GM12878 (cell line): ENCODE measurements around the gene LGALS3. TPM values are rescaled to one million over a fixed set of nuclear protein-coding genes. Genes with fewer than 3 reads are reported as not detected.

Experiments
- ATAC-seq: fragments of 200-7000 bp; cut with Tn5 transposase; 3 replicates; pipeline ENCODE4 v1.9.1; 2020; ENCODE audit warnings: mild to moderate bottlenecking, moderate library complexity
- BruUV-seq: library from RNA; stranded (reverse); fragments of 400-500 nt; replicated peaks from 2 replicates; lab custom pipeline; 2021; lab: Mats Ljungman, UMichigan
- CTCF ChIA-PET: fragments of 300-600 bp; sonication (Branson Sonifier 250); formaldehyde crosslinking; extraction: SDS; loops from one replicate; lab custom pipeline; 2021; ENCODE audit warnings: inconsistent platforms; lab: Yijun Ruan, JAX
- POLR2A ChIA-PET: fragments of 350-600 bp; formaldehyde crosslinking; extraction: SDS; loops from one replicate; lab custom pipeline; 2021; ENCODE audit warnings: inconsistent platforms; lab: Charles Lee
- RAD21 ChIA-PET: fragments of 300-600 bp; sonication (Branson Sonifier 250); formaldehyde crosslinking; loops from one replicate; lab custom pipeline; 2023; ENCODE audit warnings: antibody characterized with exemption; ENCODE audit not compliant: unreplicated experiment; lab: Charles Lee
- SMC1A ChIA-PET: fragments of 300-600 bp; sonication (Branson Sonifier 250); formaldehyde crosslinking; loops from one replicate; lab custom pipeline; 2023; ENCODE audit not compliant: unreplicated experiment, uncharacterized antibody; lab: Charles Lee
- DNase-seq: peaks from one replicate; pipeline ENCODE4 v3.0.0-alpha.2; 2011; ENCODE audit warnings: low read depth, low spot score
- FAIRE-seq: peaks from 3 replicates; lab custom pipeline; 2011; peaks lifted over from hg19 to GRCh38; lab: Jason Lieb, UNC
- H2AFZ ChIP-seq: 2 replicates; pipeline ENCODE4 v1.6.0; 2011; ENCODE audit warnings: low read depth, low read length, control low read depth; ENCODE audit not compliant: control insufficient read depth
- H3K27ac ChIP-seq: 2 replicates; pipeline ENCODE4 v1.5.1; 2011; ENCODE audit warnings: control low read depth; ENCODE audit not compliant: control insufficient read depth, insufficient read depth
- H3K27me3 ChIP-seq, 2 experiments: replicated peaks in 1 of 2; 2 replicates each; pipeline versions ENCODE4 v1.6.0 to v1.6.1; 2011; ENCODE audit warnings: low read length in 1 of 2; ENCODE audit not compliant: control insufficient read depth in 2 of 2, insufficient read depth in 2 of 2
- H3K36me3 ChIP-seq, 2 experiments: 2 replicates each; pipeline ENCODE4 v1.5.1; 2011; ENCODE audit warnings: low read length in 1 of 2; ENCODE audit not compliant: control insufficient read depth in 2 of 2, insufficient read depth in 2 of 2
- H3K4me1 ChIP-seq: 2 replicates; pipeline ENCODE4 v1.6.1; 2011; ENCODE audit warnings: mild to moderate bottlenecking, low read length, moderate library complexity, mixed read lengths; ENCODE audit not compliant: control insufficient read depth, insufficient read depth
- H3K4me2 ChIP-seq: 2 replicates; pipeline ENCODE4 v1.6.0; 2011; ENCODE audit warnings: control low read depth; ENCODE audit not compliant: control insufficient read depth, insufficient read depth
- H3K4me3 ChIP-seq: fragments of 200-600 bp; sonication (generic); 2 replicates; pipeline ENCODE4 v1.5.1; 2016
- H3K79me2 ChIP-seq: 2 replicates; pipeline ENCODE4 v1.6.0; 2011; ENCODE audit warnings: low read length; ENCODE audit not compliant: control insufficient read depth, insufficient read depth
- H3K9ac ChIP-seq: 2 replicates; pipeline ENCODE4 v1.8.0; 2011; ENCODE audit warnings: low read length, control low read depth, mixed read lengths; ENCODE audit not compliant: control insufficient read depth, insufficient read depth
- H3K9me3 ChIP-seq: replicated peaks from 3 replicates; pipeline ENCODE4 v1.5.1; 2011; ENCODE audit warnings: mild to moderate bottlenecking, low read length; ENCODE audit not compliant: control insufficient read depth, insufficient read depth
- H4K20me1 ChIP-seq: 2 replicates; pipeline ENCODE4 v1.6.0; 2011; ENCODE audit not compliant: control insufficient read depth, insufficient read depth
- MTA2 ChIP-seq: fragments of 450-650 bp; IDR thresholded peaks from 2 replicates; pipeline ENCODE4 v1.6.1; 2016; ENCODE audit warnings: low read depth, mild to moderate bottlenecking, moderate library complexity
- NFIC ChIP-seq: IDR thresholded peaks from 2 replicates; pipeline ENCODE4 v1.6.1; 2012; ENCODE audit warnings: low read depth, mild to moderate bottlenecking, inconsistent platforms, low read length, moderate library complexity
- NRF1 ChIP-seq: conservative IDR thresholded peaks from 2 replicates; pipeline ENCODE4 v1.6.1; 2011; ENCODE audit warnings: mild to moderate bottlenecking, low read depth, low read length, improper control_type of control experiment
- RCOR1 ChIP-seq: conservative IDR thresholded peaks from 2 replicates; pipeline ENCODE4 v1.6.1; 2012; ENCODE audit warnings: low read depth, low read length, improper control_type of control experiment
- TCF7 ChIP-seq: IDR thresholded peaks from 2 replicates; pipeline ENCODE4 v1.6.1; 2014; ENCODE audit warnings: antibody characterized with exemption, borderline replicate concordance
- ZBED1 ChIP-seq: IDR thresholded peaks from 2 replicates; pipeline ENCODE4 v1.6.1; 2016; ENCODE audit warnings: borderline replicate concordance
- ZNF274 ChIP-seq: IDR thresholded peaks from one replicate; pipeline ENCODE4 v1.8.0; 2011; ENCODE audit not compliant: insufficient read length, insufficient read depth
- WGBS: methylation state at CpG from one replicate; pipeline ENCODE4 v1.1.6; 2016; ENCODE audit warnings: low lambda C conversion rate; ENCODE audit not compliant: insufficient replicate concordance, insufficient coverage; ENCODE audit errors: missing lambda C conversion rate; 5-methylcytosine and 5-hydroxymethylcytosine counted together
- in situ Hi-C: fragments of 300-500 bp; cut with MboI; formaldehyde crosslinking; loops from 9 replicates; pipeline ENCODE4 v1.14.3; 2018; ENCODE audit warnings: mixed read lengths
- intact Hi-C: fragments of 100-400 bp; cut with micrococcal nuclease; formaldehyde crosslinking; loops from one replicate; pipeline ENCODE4 v1.14.2; 2022; ENCODE audit not compliant: unreplicated experiment
- polyA plus RNA-seq, 11 experiments: library from polyadenylated mRNA; depleted of rRNA in 4 of 11; unstranded in 6 of 11; stranded (reverse) in 5 of 11; fragments of >200 nt; fragmentation: Nextera tagmentation in 4 of 11; fragmentation: Illumina TruSeq in 1 of 11; extraction: Ambion mirVana in 4 of 11; extraction: Trizol in 1 of 11; gene quantifications; 1 replicate in 1 of 11; 2 replicates in 10 of 11; pipeline versions ENCODE4 v1.2.1 to v1.2.3, GENCODE V29; 2011 to 2016; ENCODE audit warnings: inconsistent platforms in 2 of 11, missing spikeins in 2 of 11, low read depth in 1 of 11
- total RNA-seq, 4 experiments: library from RNA; depleted of rRNA in 3 of 4; stranded (reverse); fragments of >200 nt in 3 of 4; fragmentation: Illumina TruSeq in 1 of 4; extraction: Trizol in 1 of 4; gene quantifications; 2 replicates each; pipeline versions ENCODE4 v1.2.1 to v1.2.3, GENCODE V29; 2013 to 2021
- TF ChIP-seq, protein P1 (sequence below): fragments of 450-650 bp; IDR thresholded peaks from 2 replicates; pipeline ENCODE4 v1.6.1; 2017; ENCODE audit warnings: low read depth, mild to moderate bottlenecking, moderate library complexity
- TF ChIP-seq, protein P2 (sequence below): IDR thresholded peaks from 2 replicates; pipeline ENCODE4 v1.6.1; 2012; ENCODE audit warnings: mild to moderate bottlenecking, low read depth, low read length
- TF ChIP-seq, protein P3 (sequence below): IDR thresholded peaks from 2 replicates; pipeline ENCODE4 v1.6.1; 2011; ENCODE audit warnings: low read depth, mild to moderate bottlenecking, low read length, moderate library complexity, borderline replicate concordance; ENCODE audit errors: extremely low read depth

LGALS3 gene
- total and polyA plus RNA-seq, 10 of the 15 experiments (the other 5 are each of a cell fraction or from before 2014, with no cell fraction given), result 1.5 to 34.2 (median 18.4) TPM

DNA sequence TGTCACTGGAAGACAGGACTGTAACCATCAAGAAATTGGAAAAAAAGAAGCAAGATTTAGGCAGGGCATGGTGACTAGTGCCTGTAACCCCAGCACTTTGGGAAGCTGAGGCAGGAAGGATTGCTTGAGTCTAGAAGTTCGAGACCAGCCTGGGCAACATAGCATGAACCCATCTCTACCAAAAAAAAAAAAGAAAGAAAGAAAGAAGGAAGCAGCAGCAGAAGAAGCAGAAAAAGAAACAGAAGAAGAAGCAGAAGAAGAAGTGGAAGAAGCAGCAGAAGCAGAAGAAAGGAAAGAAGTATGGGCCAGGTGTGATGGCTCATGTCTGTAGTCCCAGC is 30.5 kb upstream of the LGALS3 start (continued):
- TF ChIP-seq ZNF274 (no peak), NRF1 (no peak), MTA2 (peak; percentile 30; the same call in 1 of the 2 replicates), NFIC (peak; percentile 16; the same call in 1 of the 2 replicates)
- TF ChIP-seq, protein P1, sequence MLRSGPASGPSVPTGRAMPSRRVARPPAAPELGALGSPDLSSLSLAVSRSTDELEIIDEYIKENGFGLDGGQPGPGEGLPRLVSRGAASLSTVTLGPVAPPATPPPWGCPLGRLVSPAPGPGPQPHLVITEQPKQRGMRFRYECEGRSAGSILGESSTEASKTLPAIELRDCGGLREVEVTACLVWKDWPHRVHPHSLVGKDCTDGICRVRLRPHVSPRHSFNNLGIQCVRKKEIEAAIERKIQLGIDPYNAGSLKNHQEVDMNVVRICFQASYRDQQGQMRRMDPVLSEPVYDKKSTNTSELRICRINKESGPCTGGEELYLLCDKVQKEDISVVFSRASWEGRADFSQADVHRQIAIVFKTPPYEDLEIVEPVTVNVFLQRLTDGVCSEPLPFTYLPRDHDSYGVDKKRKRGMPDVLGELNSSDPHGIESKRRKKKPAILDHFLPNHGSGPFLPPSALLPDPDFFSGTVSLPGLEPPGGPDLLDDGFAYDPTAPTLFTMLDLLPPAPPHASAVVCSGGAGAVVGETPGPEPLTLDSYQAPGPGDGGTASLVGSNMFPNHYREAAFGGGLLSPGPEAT, result peak; percentile 72; the same call in 1 of the 2 replicates
- TF ChIP-seq, protein P2, sequence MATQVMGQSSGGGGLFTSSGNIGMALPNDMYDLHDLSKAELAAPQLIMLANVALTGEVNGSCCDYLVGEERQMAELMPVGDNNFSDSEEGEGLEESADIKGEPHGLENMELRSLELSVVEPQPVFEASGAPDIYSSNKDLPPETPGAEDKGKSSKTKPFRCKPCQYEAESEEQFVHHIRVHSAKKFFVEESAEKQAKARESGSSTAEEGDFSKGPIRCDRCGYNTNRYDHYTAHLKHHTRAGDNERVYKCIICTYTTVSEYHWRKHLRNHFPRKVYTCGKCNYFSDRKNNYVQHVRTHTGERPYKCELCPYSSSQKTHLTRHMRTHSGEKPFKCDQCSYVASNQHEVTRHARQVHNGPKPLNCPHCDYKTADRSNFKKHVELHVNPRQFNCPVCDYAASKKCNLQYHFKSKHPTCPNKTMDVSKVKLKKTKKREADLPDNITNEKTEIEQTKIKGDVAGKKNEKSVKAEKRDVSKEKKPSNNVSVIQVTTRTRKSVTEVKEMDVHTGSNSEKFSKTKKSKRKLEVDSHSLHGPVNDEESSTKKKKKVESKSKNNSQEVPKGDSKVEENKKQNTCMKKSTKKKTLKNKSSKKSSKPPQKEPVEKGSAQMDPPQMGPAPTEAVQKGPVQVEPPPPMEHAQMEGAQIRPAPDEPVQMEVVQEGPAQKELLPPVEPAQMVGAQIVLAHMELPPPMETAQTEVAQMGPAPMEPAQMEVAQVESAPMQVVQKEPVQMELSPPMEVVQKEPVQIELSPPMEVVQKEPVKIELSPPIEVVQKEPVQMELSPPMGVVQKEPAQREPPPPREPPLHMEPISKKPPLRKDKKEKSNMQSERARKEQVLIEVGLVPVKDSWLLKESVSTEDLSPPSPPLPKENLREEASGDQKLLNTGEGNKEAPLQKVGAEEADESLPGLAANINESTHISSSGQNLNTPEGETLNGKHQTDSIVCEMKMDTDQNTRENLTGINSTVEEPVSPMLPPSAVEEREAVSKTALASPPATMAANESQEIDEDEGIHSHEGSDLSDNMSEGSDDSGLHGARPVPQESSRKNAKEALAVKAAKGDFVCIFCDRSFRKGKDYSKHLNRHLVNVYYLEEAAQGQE, result no peak
- TF ChIP-seq, all 136 proteins: peak for 15

DNA sequence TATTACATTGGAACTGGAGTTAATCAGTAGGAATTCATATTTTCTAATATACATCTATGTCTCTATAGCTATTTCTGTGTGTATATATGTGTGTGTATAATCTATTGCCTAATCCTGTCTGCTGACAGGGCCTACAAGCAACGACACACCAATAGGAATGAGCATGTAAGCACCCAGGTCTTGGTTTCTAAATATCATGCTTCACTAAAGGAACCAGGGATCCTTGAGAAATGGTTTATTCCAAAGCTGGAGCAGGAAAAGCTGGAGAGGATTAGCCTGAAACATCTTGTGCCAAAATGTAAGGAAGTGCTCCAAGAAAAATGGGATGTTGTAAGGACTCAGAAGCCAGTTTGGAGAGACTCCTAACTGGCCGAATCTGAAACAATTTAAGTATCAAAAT is 29.3 kb upstream of the LGALS3 start:
- Histone ChIP-seq H2AFZ (no peak overlapping the region), H3K79me2 (no peaks in the 10 kb centered on the region), H3K4me1 (peaks cover 63% of the 10 kb centered on the region), H3K4me2 (peak overlapping the region; percentile 46), H3K4me3 (no peak overlapping the region), H3K36me3 (no peaks in the 10 kb centered on the region), H3K9me3 (peaks cover 6% of the 10 kb centered on the region; the same call in 2 of the 3 replicates), H3K9ac (no peak overlapping the region), H3K27me3 (no peaks in the 10 kb centered on the region), H3K27ac (peak overlapping the region; percentile 51), H4K20me1 (no peaks in the 10 kb centered on the region)
- BruUV-seq, result no TSS peak
- ChIA-PET SMC1A (interaction anchor here (0.6 to 3.6 kb wide), 13 partner anchors 10 to 72 kb away, joined by 3 to 26 read pairs (median 5); partner anchors contain the start of genes LGALS3 and MAPK1IP1L), RAD21 (interaction anchor here (0.6 to 2.9 kb wide), 15 partner anchors 9 to 311 kb away, joined by 3 to 30 read pairs (median 4); no protein-coding TSS in a partner anchor), CTCF (interaction anchor here (0.9 to 3.3 kb wide), 5 partner anchors 11 to 61 kb away, joined by 3 to 21 read pairs (median 3); no protein-coding TSS in a partner anchor), POLR2A (interaction anchor here (0.6 to 2.1 kb wide), 11 partner anchors 9 to 1049 kb away, joined by 3 to 16 read pairs (median 4); partner anchors contain the start of genes LGALS3 and MAPK1IP1L)
- ATAC-seq (no peak), FAIRE-seq (no peak), DNase-seq (no peak)
- WGBS, result 84% methylated on average over 2 of the region's 2 CpGs
- TF ChIP-seq ZBED1, result no peak
- no peak for TF ChIP-seq RCOR1
- TF ChIP-seq, protein P3, sequence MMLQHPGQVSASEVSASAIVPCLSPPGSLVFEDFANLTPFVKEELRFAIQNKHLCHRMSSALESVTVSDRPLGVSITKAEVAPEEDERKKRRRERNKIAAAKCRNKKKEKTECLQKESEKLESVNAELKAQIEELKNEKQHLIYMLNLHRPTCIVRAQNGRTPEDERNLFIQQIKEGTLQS, result no peak
- TF ChIP-seq NRF1, result no peak
- TF ChIP-seq TCF7, result no peak
- intact Hi-C loops (loop anchor here (2.0 to 10.0 kb wide), 3 partner anchors 25 to 175 kb away; partner anchors contain the start of genes DLGAP5 and FBXO34), in situ Hi-C loops (no loop called here)
